ENCODE results near the gene DLG2.

The DLG2 gene

DNA sequence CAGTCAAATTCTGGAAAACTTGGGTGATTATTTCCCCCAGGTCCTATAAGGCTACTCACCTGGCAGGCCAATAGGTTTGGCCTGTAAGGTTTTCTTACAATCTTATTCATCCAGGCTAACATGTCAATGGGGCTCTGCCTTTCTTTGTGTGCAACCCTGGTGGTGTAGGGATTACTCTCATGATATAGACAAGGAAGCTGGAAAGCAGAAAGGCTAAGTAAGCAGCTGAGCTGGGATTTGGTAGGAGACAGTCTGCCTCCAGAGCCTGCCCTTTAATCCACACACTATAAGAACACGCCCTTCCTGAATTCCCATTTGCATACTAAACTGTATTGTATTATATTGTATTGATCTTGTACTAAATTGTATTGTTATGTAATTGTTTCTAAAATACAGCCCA, 1967.7 kb downstream of the DLG2 start:
- TF ChIP-seq ZBTB7A (IDR thresholded peaks at IDR 0.05; ENCODE audit: low read depth) = no peak

DNA sequence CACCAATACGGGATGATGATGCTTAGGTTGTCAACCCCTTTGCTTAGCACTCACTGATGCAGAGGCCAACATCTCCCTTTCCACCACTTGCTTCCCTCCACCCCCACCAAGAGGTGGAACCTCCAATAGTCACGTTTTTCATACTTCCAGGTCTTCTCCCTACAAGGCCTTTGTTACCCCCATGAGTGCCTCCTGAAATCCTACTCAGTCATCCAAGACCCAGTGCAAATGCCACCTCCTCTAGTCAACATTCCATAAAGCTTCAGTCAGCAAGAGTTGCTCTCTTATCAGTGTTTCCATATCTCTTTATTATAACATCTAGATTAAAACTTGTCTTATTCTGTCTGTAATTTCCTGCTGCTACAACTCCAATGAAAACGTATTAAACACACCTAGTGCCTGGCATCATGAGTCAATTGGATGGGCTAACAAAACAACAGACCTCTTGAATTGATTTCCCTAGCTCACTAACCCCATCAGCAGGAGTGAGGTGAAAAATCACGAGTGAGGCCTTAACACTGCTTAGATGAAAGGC, 1970.3 kb downstream of the DLG2 start:
- TF ChIP-seq EP300 (IDR thresholded peaks at IDR 0.05; ENCODE audit: borderline replicate concordance) = no peak
- no peak for TF ChIP-seq NFIC (IDR thresholded peaks at IDR 0.05)
- TF ChIP-seq YY1 (IDR thresholded peaks at IDR 0.05; ENCODE audit: low read depth) = no peak
- TF ChIP-seq TAF1 (IDR thresholded peaks at IDR 0.05; ENCODE audit: low read depth) = no peak
- TF ChIP-seq TCF12 (IDR thresholded peaks at IDR 0.05; ENCODE audit: low read depth) = no peak
- no peak for TF ChIP-seq CREB1 (IDR thresholded peaks at IDR 0.05; ENCODE audit: low read depth)
- TF ChIP-seq, protein P1, sequence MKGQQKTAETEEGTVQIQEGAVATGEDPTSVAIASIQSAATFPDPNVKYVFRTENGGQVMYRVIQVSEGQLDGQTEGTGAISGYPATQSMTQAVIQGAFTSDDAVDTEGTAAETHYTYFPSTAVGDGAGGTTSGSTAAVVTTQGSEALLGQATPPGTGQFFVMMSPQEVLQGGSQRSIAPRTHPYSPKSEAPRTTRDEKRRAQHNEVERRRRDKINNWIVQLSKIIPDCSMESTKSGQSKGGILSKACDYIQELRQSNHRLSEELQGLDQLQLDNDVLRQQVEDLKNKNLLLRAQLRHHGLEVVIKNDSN (IDR thresholded peaks at IDR 0.05) = no peak
- no peak for TF ChIP-seq FOXM1 (IDR thresholded peaks at IDR 0.05; ENCODE audit: borderline replicate concordance, low read depth)
- no peak for TF ChIP-seq RAD21 (IDR thresholded peaks at IDR 0.05; ENCODE audit: low read depth)
- TF ChIP-seq ZBTB7A (IDR thresholded peaks at IDR 0.05; ENCODE audit: low read depth) = no peak

DNA sequence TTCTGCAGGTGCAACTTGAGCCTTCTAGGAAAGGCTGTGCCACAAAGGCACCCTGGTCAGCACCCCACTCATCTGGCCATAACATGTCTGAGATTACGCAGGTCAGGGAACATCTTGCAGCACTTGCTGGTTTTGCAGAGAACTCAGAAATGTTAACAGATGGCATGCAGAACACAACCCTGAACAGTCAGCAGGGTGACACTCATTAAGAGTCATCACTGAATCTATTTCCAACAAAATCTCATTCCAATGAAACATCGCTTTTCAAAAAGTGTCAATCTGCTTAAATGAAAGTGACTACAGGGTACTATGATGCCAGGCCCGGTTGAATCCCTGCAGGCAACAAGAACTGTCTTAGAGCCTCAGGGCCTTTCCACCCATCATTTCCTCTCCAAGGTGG, 1971.2 kb downstream of the DLG2 start:
- TF ChIP-seq, protein P2, sequence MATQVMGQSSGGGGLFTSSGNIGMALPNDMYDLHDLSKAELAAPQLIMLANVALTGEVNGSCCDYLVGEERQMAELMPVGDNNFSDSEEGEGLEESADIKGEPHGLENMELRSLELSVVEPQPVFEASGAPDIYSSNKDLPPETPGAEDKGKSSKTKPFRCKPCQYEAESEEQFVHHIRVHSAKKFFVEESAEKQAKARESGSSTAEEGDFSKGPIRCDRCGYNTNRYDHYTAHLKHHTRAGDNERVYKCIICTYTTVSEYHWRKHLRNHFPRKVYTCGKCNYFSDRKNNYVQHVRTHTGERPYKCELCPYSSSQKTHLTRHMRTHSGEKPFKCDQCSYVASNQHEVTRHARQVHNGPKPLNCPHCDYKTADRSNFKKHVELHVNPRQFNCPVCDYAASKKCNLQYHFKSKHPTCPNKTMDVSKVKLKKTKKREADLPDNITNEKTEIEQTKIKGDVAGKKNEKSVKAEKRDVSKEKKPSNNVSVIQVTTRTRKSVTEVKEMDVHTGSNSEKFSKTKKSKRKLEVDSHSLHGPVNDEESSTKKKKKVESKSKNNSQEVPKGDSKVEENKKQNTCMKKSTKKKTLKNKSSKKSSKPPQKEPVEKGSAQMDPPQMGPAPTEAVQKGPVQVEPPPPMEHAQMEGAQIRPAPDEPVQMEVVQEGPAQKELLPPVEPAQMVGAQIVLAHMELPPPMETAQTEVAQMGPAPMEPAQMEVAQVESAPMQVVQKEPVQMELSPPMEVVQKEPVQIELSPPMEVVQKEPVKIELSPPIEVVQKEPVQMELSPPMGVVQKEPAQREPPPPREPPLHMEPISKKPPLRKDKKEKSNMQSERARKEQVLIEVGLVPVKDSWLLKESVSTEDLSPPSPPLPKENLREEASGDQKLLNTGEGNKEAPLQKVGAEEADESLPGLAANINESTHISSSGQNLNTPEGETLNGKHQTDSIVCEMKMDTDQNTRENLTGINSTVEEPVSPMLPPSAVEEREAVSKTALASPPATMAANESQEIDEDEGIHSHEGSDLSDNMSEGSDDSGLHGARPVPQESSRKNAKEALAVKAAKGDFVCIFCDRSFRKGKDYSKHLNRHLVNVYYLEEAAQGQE (IDR thresholded peaks at IDR 0.05; ENCODE audit: low read depth) = no peak
- TF ChIP-seq, protein P1 (IDR thresholded peaks at IDR 0.05) = no peak
- TF ChIP-seq CEBPB (IDR thresholded peaks at IDR 0.05) (no peak), NFIC (IDR thresholded peaks at IDR 0.05) (no peak), YY1 (IDR thresholded peaks at IDR 0.05; ENCODE audit: low read depth) (no peak), CREB1 (IDR thresholded peaks at IDR 0.05; ENCODE audit: low read depth) (no peak), EGR1 (IDR thresholded peaks at IDR 0.05) (no peak), ZBTB7A (IDR thresholded peaks at IDR 0.05; ENCODE audit: low read depth) (no peak), TCF12 (IDR thresholded peaks at IDR 0.05; ENCODE audit: low read depth) (no peak)
- TF ChIP-seq, protein P3, sequence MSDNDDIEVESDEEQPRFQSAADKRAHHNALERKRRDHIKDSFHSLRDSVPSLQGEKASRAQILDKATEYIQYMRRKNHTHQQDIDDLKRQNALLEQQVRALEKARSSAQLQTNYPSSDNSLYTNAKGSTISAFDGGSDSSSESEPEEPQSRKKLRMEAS (IDR thresholded peaks at IDR 0.05) = no peak

DNA sequence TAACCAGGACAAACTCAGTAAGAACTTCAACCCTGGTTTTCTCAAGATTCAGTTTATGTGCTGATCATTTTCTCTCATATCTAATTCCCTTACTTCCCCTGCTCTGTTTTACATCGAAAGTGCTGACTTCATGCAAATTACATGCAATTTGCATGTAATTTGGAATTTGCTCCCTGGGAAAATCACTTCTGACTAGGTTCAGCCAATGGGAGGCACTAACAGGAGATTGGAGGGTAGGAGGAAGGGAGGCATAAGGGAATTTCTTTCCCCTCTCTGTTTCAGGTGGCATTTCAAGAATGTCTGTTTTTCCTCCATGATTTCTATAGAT, 1977.7 kb downstream of the DLG2 start:
- TF ChIP-seq ZBTB7A (IDR thresholded peaks at IDR 0.05; ENCODE audit: low read depth) (no peak), EP300 (IDR thresholded peaks at IDR 0.05; ENCODE audit: borderline replicate concordance) (no peak), TEAD4 (IDR thresholded peaks at IDR 0.05) (no peak), TAF1 (IDR thresholded peaks at IDR 0.05; ENCODE audit: low read depth) (no peak)

DNA sequence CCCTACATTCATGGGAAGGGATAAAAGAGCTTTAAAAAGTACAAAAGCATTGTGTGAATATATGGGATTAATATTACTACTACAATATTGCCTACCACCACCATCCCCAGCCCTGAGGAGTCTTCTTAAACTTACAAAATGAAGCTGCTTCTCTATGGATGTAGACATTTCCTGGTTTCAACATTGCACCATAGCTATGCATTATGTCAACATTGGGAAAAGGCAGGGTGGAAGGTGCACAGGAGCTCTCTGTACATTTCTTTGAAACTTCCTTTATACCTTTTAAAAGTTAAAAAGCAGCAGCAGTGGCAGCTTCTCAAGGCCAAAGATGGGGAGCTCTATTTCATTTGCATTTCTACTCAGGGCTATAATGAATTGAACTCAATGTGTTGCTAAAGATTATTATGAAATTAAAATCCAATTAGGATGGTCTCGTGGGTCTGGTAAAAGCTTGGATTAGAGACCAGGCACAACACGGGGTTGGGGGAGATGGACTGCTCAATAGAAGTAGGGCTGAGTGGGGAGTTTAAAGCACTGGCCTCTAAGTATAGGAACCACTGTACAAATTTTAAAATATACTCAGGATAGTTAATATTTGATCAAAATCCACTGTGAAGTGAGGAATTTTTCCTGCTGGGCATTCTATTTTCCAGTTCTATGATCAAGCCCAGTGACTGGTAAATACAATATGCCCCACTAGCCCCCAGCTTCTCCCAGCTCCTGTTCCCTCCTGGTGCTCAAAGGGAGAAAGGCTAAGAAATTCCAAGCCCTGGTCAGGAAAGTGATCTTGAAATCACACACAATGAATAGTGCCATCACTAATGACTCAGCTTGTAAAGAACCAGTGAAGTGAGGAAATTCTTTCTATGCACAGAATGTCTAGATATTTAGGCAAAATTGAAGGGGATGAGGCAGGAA, 1978.3 kb downstream of the DLG2 start:
- no peak for TF ChIP-seq TCF12 (IDR thresholded peaks at IDR 0.05; ENCODE audit: low read depth)
- no peak for TF ChIP-seq CREB1 (IDR thresholded peaks at IDR 0.05; ENCODE audit: low read depth)
- no peak for TF ChIP-seq FOXM1 (IDR thresholded peaks at IDR 0.05; ENCODE audit: borderline replicate concordance, low read depth)
- TF ChIP-seq EGR1 (IDR thresholded peaks at IDR 0.05) = no peak
- TF ChIP-seq, protein P1 (IDR thresholded peaks at IDR 0.05) = no peak
- TF ChIP-seq TAF1 (IDR thresholded peaks at IDR 0.05; ENCODE audit: low read depth) = no peak
- TF ChIP-seq RAD21 (IDR thresholded peaks at IDR 0.05; ENCODE audit: low read depth) = no peak
- TF ChIP-seq EP300 (IDR thresholded peaks at IDR 0.05; ENCODE audit: borderline replicate concordance) = no peak
- no peak for TF ChIP-seq TEAD4 (IDR thresholded peaks at IDR 0.05)
- TF ChIP-seq, protein P2 (IDR thresholded peaks at IDR 0.05; ENCODE audit: low read depth) = no peak
- TF ChIP-seq ZBTB7A (IDR thresholded peaks at IDR 0.05; ENCODE audit: low read depth) = no peak
- no peak for TF ChIP-seq YY1 (IDR thresholded peaks at IDR 0.05; ENCODE audit: low read depth)
- TF ChIP-seq NFIC (IDR thresholded peaks at IDR 0.05) = no peak
- TF ChIP-seq CEBPB (IDR thresholded peaks at IDR 0.05) = no peak

DNA sequence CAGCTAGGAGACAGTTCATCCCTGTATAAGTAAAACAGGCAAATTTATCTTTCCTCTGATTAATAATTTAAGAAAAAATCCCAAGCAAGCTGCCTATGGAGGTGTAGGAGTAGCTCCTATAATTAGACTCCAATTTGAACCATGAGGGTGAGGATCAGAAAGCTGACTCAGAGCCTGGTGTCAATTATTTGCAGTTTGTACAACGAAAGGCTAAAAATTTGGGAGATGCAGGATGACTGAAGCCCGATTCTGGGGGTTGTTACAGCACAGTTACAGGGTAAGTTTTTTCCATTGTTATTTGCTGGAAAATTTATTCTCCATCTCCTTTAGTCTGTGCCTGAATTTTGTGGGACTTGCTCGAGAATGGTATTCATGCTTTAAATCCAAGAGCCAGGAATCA, 1981.6 kb downstream of the DLG2 start:
- TF ChIP-seq CEBPB (IDR thresholded peaks at IDR 0.05) = no peak
- no peak for TF ChIP-seq TCF12 (IDR thresholded peaks at IDR 0.05; ENCODE audit: low read depth)
- TF ChIP-seq, protein P1 (IDR thresholded peaks at IDR 0.05) = no peak
- TF ChIP-seq RAD21 (IDR thresholded peaks at IDR 0.05; ENCODE audit: low read depth) = no peak
